HG03045 (cell line): ENCODE results near the gene TAF11L10.
"Not testable (repeated sequence)": the region's sequence is repeated elsewhere in the genome, so short reads cannot be mapped to it uniquely, and the experiment has no call there.

Experiments
- ATAC-seq: cut with Tn5 transposase; IDR thresholded peaks from one replicate; pipeline ENCODE4 v1.9.1; 2021; ENCODE audit warnings: mild to moderate bottlenecking, moderate library complexity; ENCODE audit not compliant: unreplicated experiment

The TAF11L10 gene

GRCh38 chr5:17597728-17598127 is at the start of gene TAF11L10:
TSS of gene TAF11L10 (minus strand) at chr5:17597828.
- not testable (repeated sequence) for ATAC-seq

DNA sequence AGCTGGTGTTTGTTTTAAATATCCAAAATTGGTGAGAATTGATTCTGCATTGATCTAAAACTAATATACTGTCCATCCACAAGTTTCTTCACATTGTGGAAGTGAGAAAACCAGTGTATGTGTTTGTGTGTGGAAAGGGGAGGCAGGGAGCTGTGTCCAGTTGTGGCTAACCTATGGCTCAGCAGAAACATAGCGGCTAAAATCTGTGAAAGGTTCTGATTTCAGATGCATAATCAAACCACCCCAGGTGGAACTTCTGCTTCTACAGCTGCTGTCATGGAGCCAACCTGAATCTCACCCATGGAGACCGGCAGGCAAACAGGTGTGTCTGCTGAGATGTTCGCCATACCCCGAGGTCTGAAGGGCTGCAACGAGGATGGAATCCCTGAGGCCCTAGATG is 36.5 kb upstream of the TAF11L10 start, which contains the start of gene TAF11L14:
Gene TAF11L14 (plus strand): TSS at position 301 of the 400 bp plus-strand sequence.
- no peak for ATAC-seq

- ATAC-seq: not testable (repeated sequence)
Measured at GRCh38 chr5:17631788-17632187, 34.2 kb upstream of the TAF11L10 start, which contains the start of gene TAF11L13. TSS of gene TAF11L13 (plus strand) at chr5:17632088.

DNA sequence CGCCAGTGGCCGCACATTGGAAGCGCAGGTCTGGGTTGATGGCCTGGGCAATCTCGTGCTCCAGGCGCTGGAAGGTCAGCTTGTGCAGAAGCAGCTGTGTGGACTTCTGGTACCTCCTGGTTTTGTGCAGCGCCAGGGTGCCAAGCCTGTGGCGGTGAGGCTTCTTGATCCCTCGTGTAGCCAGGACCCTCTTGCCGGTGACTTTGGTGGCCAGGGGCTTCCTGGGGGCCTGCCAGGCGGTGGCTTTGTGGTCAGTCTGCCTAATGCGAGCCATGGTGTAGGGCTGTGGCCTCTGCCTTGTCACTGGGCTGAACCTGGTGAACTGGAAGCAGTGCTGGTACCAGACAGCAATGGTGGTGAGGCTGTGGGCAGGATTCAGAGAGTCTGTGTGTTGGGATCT is 28.1 kb upstream of the TAF11L10 start:
- ATAC-seq: no peak

GRCh38 chr5:17620627-17621026 is 23.0 kb upstream of the TAF11L10 start:
- no peak for ATAC-seq

- no peak for ATAC-seq
Measured at GRCh38 chr5:17619354-17619753, 21.7 kb upstream of the TAF11L10 start.

GRCh38 chr5:17614872-17615605 is 17.4 kb upstream of the TAF11L10 start:
- no peak for ATAC-seq

DNA sequence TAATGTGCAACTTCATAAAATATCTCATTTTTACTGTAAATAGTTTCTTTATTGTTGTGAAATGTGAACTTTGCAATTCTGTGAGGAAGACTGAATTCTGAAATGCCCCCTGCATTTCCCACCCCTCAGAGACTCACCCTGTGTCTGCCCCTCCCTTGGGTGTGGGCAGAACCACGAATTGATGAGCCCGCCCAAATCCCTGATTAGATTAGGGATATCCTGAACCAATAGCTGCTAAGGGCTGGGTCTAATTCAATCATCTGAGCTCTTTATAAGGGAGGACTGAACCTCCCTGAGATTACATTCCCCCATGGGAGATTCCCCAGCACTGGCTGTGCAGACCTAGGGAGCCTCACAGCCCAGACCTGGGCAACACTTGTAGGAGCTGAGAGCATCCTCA is 12.5 kb upstream of the TAF11L10 start, which contains the start of gene TAF11L12:
Gene TAF11L12 (plus strand): TSS at position 301 of the 400 bp plus-strand sequence.
- not testable (repeated sequence) for ATAC-seq

- ATAC-seq: not testable (repeated sequence)
Measured at GRCh38 chr5:17607461-17607860, 9.8 kb upstream of the TAF11L10 start.

- no peak for ATAC-seq
Measured at GRCh38 chr5:17604951-17605350, 7.3 kb upstream of the TAF11L10 start.

DNA sequence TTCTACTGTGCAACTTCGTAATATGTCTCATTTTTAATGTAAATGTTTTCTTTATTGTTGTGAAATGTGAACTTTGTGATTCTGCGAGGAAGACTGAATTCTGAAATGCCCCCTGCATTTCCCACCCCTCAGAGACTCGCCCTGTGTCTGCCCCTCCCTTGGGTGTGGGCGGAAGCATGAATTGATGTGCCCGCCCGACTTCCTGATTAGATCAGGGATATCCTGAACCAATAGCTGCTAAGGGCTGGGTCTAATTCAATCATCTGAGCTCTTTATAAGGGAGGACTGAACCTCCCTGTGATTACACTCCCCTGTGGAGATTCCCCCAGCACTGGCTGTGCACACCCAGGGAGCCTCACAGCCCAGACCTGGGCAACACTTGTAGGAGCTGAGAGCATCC is 6.3 kb upstream of the TAF11L10 start, which contains the start of gene TAF11L11:
Gene TAF11L11 (plus strand): TSS at position 304 of the 400 bp plus-strand sequence.
- ATAC-seq: not testable (repeated sequence)

- not testable (repeated sequence) for ATAC-seq
Measured at GRCh38 chr5:17594255-17594654, 3.4 kb downstream of the TAF11L10 start, which contains the start of gene TAF11L9. TSS of gene TAF11L9 (minus strand) at chr5:17594394.

DNA sequence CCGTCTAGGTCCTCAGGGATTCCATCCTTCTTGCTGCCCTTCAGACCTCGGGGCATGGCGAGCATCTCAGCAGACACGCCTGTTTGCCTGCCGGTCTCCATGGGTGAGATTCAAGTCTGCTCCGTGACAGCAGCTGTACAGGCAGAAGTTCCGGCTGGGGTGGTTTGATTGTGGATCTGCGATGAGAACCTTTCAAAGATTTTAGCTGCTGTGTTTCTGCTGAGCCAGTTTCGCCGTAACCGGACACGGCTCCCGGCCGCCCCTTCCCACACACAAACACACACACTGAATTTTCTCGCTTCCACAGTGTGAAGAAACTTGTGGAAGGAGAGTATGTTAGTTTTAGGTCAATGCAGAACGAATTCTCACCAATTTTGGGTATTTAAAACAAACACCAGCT is 6.8 kb downstream of the TAF11L10 start, which contains the start of gene TAF11L8:
Gene TAF11L8 (minus strand): TSS at position 101 of the 400 bp plus-strand sequence.
- not testable (repeated sequence) for ATAC-seq

DNA sequence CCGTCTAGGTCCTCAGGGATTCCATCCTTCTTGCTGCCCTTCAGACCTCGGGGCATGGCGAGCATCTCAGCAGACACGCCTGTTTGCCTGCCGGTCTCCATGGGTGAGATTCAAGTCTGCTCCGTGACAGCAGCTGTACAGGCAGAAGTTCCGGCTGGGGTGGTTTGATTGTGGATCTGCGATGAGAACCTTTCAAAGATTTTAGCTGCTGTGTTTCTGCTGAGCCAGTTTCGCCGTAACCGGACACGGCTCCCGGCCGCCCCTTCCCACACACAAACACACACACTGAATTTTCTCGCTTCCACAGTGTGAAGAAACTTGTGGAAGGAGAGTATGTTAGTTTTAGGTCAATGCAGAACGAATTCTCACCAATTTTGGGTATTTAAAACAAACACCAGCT is 12.0 kb downstream of the TAF11L10 start, which contains the start of gene TAF11L7:
Gene TAF11L7 (minus strand): TSS at position 101 of the 400 bp plus-strand sequence.
- not testable (repeated sequence) for ATAC-seq
